Fibroblast of mammary gland (primary cell): ENCODE data around the gene CADM1.

ENCODE experiments used
- DNase-seq: peaks from one replicate; pipeline ENCODE4 v3.0.0-alpha.2; 2010; ENCODE audit warnings: low read depth
- H3K4me3 ChIP-seq: 2 replicates; pipeline ENCODE4 v1.5.1; 2011; ENCODE audit warnings: low read depth, mild to moderate bottlenecking, low read length, moderate library complexity; ENCODE audit not compliant: control insufficient read depth
- TF ChIP-seq, protein P1 (sequence below): conservative IDR thresholded peaks from 2 replicates; pipeline ENCODE4 v1.5.1; 2011; ENCODE audit warnings: low read depth, low read length, inconsistent platforms; ENCODE audit not compliant: control insufficient read depth, insufficient read depth

Gene CADM1

DNA sequence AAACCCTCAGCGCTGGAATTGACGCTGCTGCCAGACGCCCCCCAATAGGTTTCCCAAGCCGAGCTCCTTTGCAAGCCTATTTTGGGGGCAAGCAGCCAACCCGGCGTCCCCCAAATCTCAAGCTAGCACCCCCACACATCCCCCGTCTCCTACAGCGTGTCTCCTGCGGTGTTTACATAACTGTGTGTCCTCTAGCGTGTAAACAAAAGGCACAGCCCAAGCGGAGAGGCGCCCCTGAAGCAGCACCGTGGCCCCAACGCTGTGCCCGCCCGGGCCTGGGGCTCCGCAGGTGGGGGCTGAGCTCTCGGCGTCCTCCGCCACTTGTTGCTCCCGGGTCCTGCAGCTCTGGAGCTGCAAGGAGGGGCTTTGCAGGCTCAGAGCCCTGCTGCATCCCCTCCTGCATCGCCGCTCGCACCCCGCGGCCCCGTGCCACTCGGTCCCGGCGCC, 1.6 kb downstream of the CADM1 start:
- no peak overlapping the region for H3K4me3 ChIP-seq
- DNase-seq, result no peak
- TF ChIP-seq, protein P1, sequence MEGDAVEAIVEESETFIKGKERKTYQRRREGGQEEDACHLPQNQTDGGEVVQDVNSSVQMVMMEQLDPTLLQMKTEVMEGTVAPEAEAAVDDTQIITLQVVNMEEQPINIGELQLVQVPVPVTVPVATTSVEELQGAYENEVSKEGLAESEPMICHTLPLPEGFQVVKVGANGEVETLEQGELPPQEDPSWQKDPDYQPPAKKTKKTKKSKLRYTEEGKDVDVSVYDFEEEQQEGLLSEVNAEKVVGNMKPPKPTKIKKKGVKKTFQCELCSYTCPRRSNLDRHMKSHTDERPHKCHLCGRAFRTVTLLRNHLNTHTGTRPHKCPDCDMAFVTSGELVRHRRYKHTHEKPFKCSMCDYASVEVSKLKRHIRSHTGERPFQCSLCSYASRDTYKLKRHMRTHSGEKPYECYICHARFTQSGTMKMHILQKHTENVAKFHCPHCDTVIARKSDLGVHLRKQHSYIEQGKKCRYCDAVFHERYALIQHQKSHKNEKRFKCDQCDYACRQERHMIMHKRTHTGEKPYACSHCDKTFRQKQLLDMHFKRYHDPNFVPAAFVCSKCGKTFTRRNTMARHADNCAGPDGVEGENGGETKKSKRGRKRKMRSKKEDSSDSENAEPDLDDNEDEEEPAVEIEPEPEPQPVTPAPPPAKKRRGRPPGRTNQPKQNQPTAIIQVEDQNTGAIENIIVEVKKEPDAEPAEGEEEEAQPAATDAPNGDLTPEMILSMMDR, result no peak

DNA sequence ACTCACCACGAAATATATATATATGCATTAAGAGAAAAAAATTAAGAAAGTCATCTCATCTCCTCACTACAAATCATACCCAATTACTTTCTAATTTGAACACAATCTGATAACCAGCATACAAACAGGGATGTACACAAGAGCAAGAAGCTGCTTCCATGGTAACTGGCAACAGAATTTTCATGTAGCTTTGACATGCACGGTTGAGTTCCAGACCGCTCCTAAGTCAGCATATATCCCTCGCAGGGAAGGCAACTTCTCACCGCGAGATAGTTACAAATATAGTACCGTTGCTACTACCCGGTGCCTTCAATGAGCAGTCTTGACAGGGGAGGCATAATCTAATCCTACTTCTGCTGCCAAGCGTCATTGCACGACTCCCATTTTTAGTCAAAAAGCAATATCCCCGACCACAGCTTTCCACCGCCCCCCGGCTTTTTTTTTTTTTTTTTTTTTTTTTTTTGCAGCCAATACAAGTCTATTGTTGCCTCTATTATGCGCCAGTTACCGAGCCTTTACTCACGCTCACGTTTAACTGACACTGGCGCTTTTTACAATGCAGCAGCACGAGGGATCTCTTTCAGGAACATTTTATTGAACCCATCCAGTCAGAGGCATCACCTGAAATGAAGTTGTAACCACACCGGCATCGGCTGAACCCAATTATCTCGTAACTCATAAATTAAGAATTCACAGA, 2.2 kb downstream of the CADM1 start:
- TF ChIP-seq, protein P1, result no peak
- no peak overlapping the region for H3K4me3 ChIP-seq
- no peak for DNase-seq

DNA sequence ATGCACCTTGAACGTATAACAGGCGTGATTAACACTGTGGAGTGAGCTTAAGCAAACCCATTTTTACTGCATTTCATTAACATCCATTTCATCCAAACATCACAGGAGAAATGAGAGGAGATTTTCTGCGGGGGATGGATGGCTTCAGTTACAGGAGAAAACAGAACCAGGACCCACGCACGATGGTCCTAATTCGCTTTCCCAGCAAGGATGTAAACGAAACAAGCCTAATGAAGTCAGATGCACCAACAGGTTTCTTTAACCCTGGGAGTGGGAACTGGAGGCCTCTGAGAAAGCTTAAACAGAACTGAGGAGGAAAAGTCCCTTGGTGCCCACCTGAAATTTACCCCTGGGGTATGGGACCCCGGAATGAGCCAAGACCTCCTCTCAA, 2.7 kb downstream of the CADM1 start:
- H3K4me3 ChIP-seq, result no peak overlapping the region
- no peak for DNase-seq
- TF ChIP-seq, protein P1, result no peak

DNA sequence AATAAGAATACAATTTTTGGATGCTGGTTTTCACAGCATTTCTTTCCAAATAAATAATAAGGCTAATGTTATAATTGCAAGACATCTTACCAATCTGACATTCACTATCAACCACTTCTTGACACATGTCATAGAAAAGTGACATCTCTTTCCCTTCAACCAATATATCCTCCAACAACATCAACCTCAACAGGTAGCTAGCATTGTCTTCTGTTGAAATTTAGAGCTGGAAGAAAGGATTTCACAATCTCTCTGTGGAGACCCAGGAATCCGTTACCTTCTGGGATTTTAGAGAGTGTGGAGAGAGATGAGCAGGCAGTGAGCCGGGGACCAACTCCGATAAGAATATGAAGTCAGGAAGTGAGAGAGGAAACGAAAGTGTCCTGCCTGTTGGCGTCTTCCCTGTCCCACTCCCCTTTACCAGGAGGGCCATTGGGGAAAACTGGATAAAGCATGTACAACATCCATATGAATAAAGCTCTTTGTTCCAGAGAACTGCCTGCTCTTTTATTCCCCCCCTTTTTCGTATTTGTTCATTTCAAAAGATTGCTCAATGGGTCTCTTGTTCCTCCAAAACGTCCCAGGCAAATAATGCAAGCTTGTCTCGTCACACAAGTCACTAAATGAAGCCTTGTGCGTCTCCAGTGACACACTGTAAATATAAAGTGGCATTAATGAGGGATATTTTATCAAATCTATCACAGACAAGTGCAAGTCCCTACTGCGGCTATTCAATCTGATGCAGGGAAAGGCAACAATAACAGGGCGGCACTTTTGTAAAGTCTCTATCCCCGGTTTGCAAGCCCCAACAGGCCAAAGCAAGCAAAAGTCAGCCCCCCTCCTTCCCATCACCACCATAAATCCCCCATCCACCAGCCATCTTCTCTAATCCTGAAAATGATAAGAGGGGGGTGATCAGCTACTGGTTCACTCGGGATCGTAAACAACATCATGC, 3.4 kb downstream of the CADM1 start:
- H3K4me3 ChIP-seq, result no peak overlapping the region
- DNase-seq, result no peak
- TF ChIP-seq, protein P1, result no peak

- DNase-seq, result no peak
- H3K4me3 ChIP-seq, result no peak overlapping the region
- TF ChIP-seq, protein P1, result no peak
Observed at GRCh38 chr11:115499891-115500290, 4.3 kb downstream of the CADM1 start.

GRCh38 chr11:115499241-115499799, 4.9 kb downstream of the CADM1 start:
- DNase-seq, result no peak
- TF ChIP-seq, protein P1, result no peak

More at GRCh38 chr11:115499241-115499799, 4.9 kb downstream of the CADM1 start:
- H3K4me3 ChIP-seq, result no peak overlapping the region
